K562 (cell line): Measurements from ENCODE around the gene RPS27. TPM values are rescaled to one million over a fixed set of nuclear protein-coding genes. Genes with fewer than 3 reads are reported as not detected.

Experiments
- ETS2 ChIP-seq: IDR thresholded peaks from 2 replicates; pipeline ENCODE4 v1.6.1; 2016; ENCODE audit warnings: borderline replicate concordance, missing genetic modification characterization, mild to moderate bottlenecking, moderate library complexity, missing compliant biosample characterization; ENCODE audit not compliant: poor library complexity, severe bottlenecking
- HMG20A ChIP-seq: fragments of 450-650 bp; formaldehyde crosslinking; conservative IDR thresholded peaks from 2 replicates; pipeline ENCODE4 v1.4.0; 2020; ENCODE audit warnings: mild to moderate bottlenecking, mixed read lengths
- OTX1 ChIP-seq: fragments of 450-650 bp; formaldehyde crosslinking; IDR thresholded peaks from 2 replicates; pipeline ENCODE4 v1.4.0; 2022; ENCODE audit warnings: mild to moderate bottlenecking
- RBM39 ChIP-seq: fragments of 200-400 bp; formaldehyde crosslinking; optimal IDR thresholded peaks from 2 replicates; pipeline ENCODE3; 2018; ENCODE audit warnings: low read depth, low read length
- SMARCA4 ChIP-seq: fragments of 450-650 bp; IDR thresholded peaks from 2 replicates; pipeline ENCODE4 v1.6.1; 2016
- SRSF1 ChIP-seq: fragments of 200-400 bp; formaldehyde crosslinking; IDR thresholded peaks from 2 replicates; pipeline ENCODE4 v1.6.1; 2017; ENCODE audit warnings: mild to moderate bottlenecking, low read depth, low read length, moderate library complexity
- SRSF7 ChIP-seq: fragments of 200-400 bp; formaldehyde crosslinking; optimal IDR thresholded peaks from 2 replicates; pipeline ENCODE3; 2017; ENCODE audit warnings: mild to moderate bottlenecking, low read depth, low read length
- STAT6 ChIP-seq: sonication (generic); formaldehyde crosslinking; IDR thresholded peaks from 2 replicates; pipeline ENCODE4 v1.8.1; 2023; ENCODE audit warnings: mild to moderate bottlenecking, missing genetic modification reagents
- TOE1 ChIP-seq, 2 experiments: fragments of 450-650 bp in 1 of 2; sonication (generic) in 1 of 2; formaldehyde crosslinking in 1 of 2; IDR thresholded peaks; 2 replicates each; pipeline versions ENCODE4 v1.7.1 to v1.8.0; 2016 to 2022; ENCODE audit warnings: borderline replicate concordance in 2 of 2, mild to moderate bottlenecking in 2 of 2, antibody characterized with exemption in 1 of 2, inconsistent platforms in 1 of 2, low read depth in 1 of 2, missing genetic modification reagents in 1 of 2, moderate library complexity in 1 of 2
- ZEB2 ChIP-seq: fragments of 450-650 bp; IDR thresholded peaks from 2 replicates; pipeline ENCODE4 v1.6.1; 2016
- ZHX1 ChIP-seq: fragments of 150-350 bp; conservative IDR thresholded peaks from 2 replicates; pipeline ENCODE4 v1.6.1; 2014; ENCODE audit warnings: low read length
- polyA plus RNA-seq, 8 experiments: library from polyadenylated mRNA; depleted of rRNA in 4 of 8; stranded (reverse) in 5 of 8; unstranded in 3 of 8; fragments of >200 nt; fragmentation: Nextera tagmentation in 2 of 8; fragmentation: Illumina TruSeq in 1 of 8; extraction: Ambion mirVana in 2 of 8; extraction: Trizol in 1 of 8; gene quantifications; 2 replicates each; pipeline versions ENCODE4 v1.2.1 to v1.2.3, GENCODE V29; 2011 to 2014; ENCODE audit warnings: inconsistent platforms in 1 of 8, missing spikeins in 1 of 8
- total RNA-seq, 7 experiments: library from RNA; depleted of rRNA in 6 of 7; stranded (reverse); fragments of >200 nt in 6 of 7; fragmentation: Illumina TruSeq in 2 of 7; extraction: Trizol in 2 of 7; gene quantifications; 2 replicates each; pipeline versions ENCODE4 v1.2.1 to v1.2.3, GENCODE V29; 2011 to 2021; ENCODE audit warnings: low replicate concordance in 1 of 7
- TF ChIP-seq, protein P1 (sequence below): sonication (generic); formaldehyde crosslinking; IDR thresholded peaks from 2 replicates; pipeline ENCODE4 v1.8.0; 2022; ENCODE audit warnings: mild to moderate bottlenecking, missing genetic modification reagents, borderline replicate concordance
- TF ChIP-seq, protein P2 (sequence below): IDR thresholded peaks from 3 replicates; pipeline ENCODE4 v1.6.1; 2011; ENCODE audit warnings: borderline replicate concordance, mild to moderate bottlenecking; ENCODE audit not compliant: insufficient read length, insufficient read depth
- TF ChIP-seq, protein P3 (sequence below): fragments of 450-650 bp; IDR thresholded peaks from 2 replicates; pipeline ENCODE4 v1.6.1; 2016

The RPS27 gene
- total and polyA plus RNA-seq, 9 of the 15 experiments (the other 6 are each of a cell fraction or from before 2014, with no cell fraction given), result 2,091 to 9,377 (median 6,706) TPM

DNA sequence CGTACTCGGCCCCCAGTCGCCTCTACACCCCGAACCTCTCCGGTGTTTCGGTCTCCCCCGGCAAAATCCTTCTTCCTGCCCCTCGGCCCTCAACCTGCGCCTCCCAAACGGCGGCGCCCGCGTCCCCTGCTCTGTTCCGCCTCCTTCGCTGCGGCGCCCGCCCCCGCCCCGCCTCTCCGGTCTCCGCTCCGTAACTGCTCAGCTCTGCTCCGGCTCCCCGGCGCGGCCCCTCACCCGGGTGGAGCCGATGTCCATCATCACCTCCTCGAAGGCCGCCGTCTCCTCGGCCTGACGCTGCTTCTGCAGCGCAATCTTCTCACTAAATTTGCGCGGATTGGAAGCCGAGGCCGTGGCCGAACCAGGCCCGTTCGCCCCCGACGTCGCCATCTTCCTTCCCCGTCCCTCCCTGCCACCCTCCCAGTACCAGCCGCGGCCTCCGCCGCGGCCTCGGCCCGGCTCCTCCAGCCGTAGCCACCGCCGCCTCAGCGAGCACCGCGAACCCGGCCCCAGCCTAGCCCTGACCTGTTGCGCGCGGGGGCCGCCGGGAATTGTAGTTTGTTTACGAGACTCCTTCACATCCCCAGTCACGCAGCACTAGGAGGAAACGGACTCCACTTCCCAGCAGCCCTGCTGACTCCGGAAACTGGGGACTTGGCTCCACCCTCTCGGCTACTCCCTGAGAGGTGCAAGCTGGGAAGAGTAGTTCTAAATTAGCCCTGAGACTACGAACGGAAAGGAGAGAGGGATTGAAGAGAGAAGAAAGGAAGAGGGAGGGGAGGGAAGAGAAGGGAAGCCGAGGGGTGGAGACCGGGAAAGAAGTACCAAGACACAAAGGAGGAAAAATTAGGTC lies 32.2 kb upstream of the RPS27 start, which contains the start of gene CRTC2 (continued):
- TF ChIP-seq TOE1 (IDR thresholded peaks at IDR 0.05; ENCODE audit: borderline replicate concordance) (no peak; the same call in 1 of the 2 replicates), TOE1 (CRISPR knock-in tag; IDR thresholded peaks at IDR 0.05; ENCODE audit: borderline replicate concordance, low read depth) (no peak), STAT6 (CRISPR knock-in tag) (no peak), HMG20A (CRISPR knock-in tag) (no peak), SRSF7 (no peak), ETS2 (tag) (no peak), ZHX1 (no peak), OTX1 (CRISPR knock-in tag) (peak; percentile 85), SMARCA4 (no peak), RBM39 (no peak), ZEB2 (no peak), SRSF1 (no peak)
- TF ChIP-seq, protein P1, sequence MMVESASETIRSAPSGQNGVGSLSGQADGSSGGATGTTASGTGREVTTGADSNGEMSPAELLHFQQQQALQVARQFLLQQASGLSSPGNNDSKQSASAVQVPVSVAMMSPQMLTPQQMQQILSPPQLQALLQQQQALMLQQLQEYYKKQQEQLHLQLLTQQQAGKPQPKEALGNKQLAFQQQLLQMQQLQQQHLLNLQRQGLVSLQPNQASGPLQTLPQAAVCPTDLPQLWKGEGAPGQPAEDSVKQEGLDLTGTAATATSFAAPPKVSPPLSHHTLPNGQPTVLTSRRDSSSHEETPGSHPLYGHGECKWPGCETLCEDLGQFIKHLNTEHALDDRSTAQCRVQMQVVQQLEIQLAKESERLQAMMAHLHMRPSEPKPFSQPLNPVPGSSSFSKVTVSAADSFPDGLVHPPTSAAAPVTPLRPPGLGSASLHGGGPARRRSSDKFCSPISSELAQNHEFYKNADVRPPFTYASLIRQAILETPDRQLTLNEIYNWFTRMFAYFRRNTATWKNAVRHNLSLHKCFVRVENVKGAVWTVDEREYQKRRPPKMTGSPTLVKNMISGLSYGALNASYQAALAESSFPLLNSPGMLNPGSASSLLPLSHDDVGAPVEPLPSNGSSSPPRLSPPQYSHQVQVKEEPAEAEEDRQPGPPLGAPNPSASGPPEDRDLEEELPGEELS (CRISPR knock-in tag), result no peak
- TF ChIP-seq, protein P2, sequence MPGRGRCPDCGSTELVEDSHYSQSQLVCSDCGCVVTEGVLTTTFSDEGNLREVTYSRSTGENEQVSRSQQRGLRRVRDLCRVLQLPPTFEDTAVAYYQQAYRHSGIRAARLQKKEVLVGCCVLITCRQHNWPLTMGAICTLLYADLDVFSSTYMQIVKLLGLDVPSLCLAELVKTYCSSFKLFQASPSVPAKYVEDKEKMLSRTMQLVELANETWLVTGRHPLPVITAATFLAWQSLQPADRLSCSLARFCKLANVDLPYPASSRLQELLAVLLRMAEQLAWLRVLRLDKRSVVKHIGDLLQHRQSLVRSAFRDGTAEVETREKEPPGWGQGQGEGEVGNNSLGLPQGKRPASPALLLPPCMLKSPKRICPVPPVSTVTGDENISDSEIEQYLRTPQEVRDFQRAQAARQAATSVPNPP, result no peak
- TF ChIP-seq, protein P3, sequence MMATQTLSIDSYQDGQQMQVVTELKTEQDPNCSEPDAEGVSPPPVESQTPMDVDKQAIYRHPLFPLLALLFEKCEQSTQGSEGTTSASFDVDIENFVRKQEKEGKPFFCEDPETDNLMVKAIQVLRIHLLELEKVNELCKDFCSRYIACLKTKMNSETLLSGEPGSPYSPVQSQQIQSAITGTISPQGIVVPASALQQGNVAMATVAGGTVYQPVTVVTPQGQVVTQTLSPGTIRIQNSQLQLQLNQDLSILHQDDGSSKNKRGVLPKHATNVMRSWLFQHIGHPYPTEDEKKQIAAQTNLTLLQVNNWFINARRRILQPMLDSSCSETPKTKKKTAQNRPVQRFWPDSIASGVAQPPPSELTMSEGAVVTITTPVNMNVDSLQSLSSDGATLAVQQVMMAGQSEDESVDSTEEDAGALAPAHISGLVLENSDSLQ, result peak; percentile 57
